SK-N-SH (cell line): ENCODE results near the gene C2orf74.

Source experiments
- CHD2 ChIP-seq: fragments of 150-350 bp; IDR thresholded peaks from 2 replicates; pipeline ENCODE4 v1.6.1; 2018; ENCODE audit warnings: low read length; ENCODE audit not compliant: partially characterized antibody
- CTCF ChIP-seq: fragments of 200-600 bp; sonication (generic); IDR thresholded peaks from 2 replicates; pipeline ENCODE4 v1.6.1; 2017; ENCODE audit warnings: antibody characterized with exemption, mild to moderate bottlenecking, moderate library complexity
- EP300 ChIP-seq, 2 experiments: IDR thresholded peaks; 2 replicates each; pipeline versions ENCODE4 v1.4.0 to v1.6.1; 2012; ENCODE audit warnings: borderline replicate concordance in 1 of 2, low read depth in 1 of 2, low read length in 1 of 2
- GATA2 ChIP-seq: sonication (generic); formaldehyde crosslinking; IDR thresholded peaks from 2 replicates; pipeline ENCODE4 v1.5.0; 2020; ENCODE audit warnings: mild to moderate bottlenecking, missing genetic modification reagents
- NRF1 ChIP-seq: IDR thresholded peaks from 2 replicates; pipeline ENCODE4 v1.6.1; 2012; ENCODE audit warnings: low read depth, mild to moderate bottlenecking, low read length
- REST ChIP-seq: IDR thresholded peaks from 2 replicates; pipeline ENCODE4 v1.6.1; 2012; ENCODE audit warnings: mild to moderate bottlenecking, low read depth, low read length, moderate library complexity
- USF2 ChIP-seq: fragments of 150-350 bp; IDR thresholded peaks from 2 replicates; pipeline ENCODE4 v1.6.1; 2017; ENCODE audit warnings: antibody characterized with exemption, low read length, low read depth, borderline replicate concordance
- YY1 ChIP-seq: IDR thresholded peaks from 2 replicates; pipeline ENCODE4 v1.4.0; 2012; ENCODE audit warnings: low read depth, mild to moderate bottlenecking

- TF ChIP-seq CTCF (no peak), YY1 (no peak), USF2 (no peak), EP300 (IDR thresholded peaks at IDR 0.05; ENCODE audit: borderline replicate concordance in 1 of 2, low read depth in 1 of 2, low read length in 1 of 2) (no peak), NRF1 (no peak), CHD2 (no peak), REST (no peak), GATA2 (no peak)
Measured at GRCh38 chr2:61196671-61197070, 34.7 kb downstream of the C2orf74 start.
